Activated CD8-positive, alpha-beta memory T cell treated with anti-CD3 and anti-CD28 coated beads, Interleukin-2, amount 10 ng/mL, durations not matched to agents 7 days and 5 days (primary cell): Measurements from ENCODE around the gene NCMAP. TPM values are rescaled to one million over a fixed set of nuclear protein-coding genes. Genes with fewer than 3 reads are reported as not detected.

Experiments
- ATAC-seq: fragments of 150-1000 bp; cut with Tn5 transposase; one replicate; pipeline ENCODE4 v1.10.0; 2021; ENCODE audit warnings: moderate library complexity
- CTCF ChIA-PET: fragments of 350-600 bp; sonication (Branson Sonifier 250); formaldehyde crosslinking; loops from one replicate; lab custom pipeline; 2021; ENCODE audit warnings: antibody characterized with exemption; lab: Charles Lee
- DNase-seq: peaks from one replicate; pipeline ENCODE4 v3.0.0-alpha.2; 2020
- H3K27ac Mint-ChIP-seq: one replicate; pipeline ENCODE4 v1.8.0; 2021; ENCODE audit warnings: mild to moderate bottlenecking, mixed read lengths
- H3K27me3 Mint-ChIP-seq: one replicate; pipeline ENCODE4 v1.8.0; 2021; ENCODE audit warnings: mixed read lengths
- H3K36me3 Mint-ChIP-seq: one replicate; pipeline ENCODE4 v1.8.0; 2021; ENCODE audit warnings: mild to moderate bottlenecking, mixed read lengths
- H3K4me1 Mint-ChIP-seq: one replicate; pipeline ENCODE4 v1.8.0; 2021; ENCODE audit warnings: mixed read lengths
- H3K4me3 Mint-ChIP-seq: one replicate; pipeline ENCODE4 v1.8.0; 2021; ENCODE audit warnings: mild to moderate bottlenecking, moderate library complexity, mixed read lengths
- H3K9me3 Mint-ChIP-seq: one replicate; pipeline ENCODE4 v1.8.0; 2022; ENCODE audit warnings: low read depth, mixed read lengths
- total RNA-seq, 2 experiments: library from RNA; stranded (reverse); gene quantifications; one replicate each; pipeline ENCODE4 v1.2.3, GENCODE V29; 2021

Gene NCMAP
- total RNA-seq, 2 experiments from 2014 or later: not detected

- Mint-ChIP-seq H3K4me1 (peaks cover 10% of the 10 kb centered on the region), H3K27ac (no peak overlapping the region), H3K4me3 (no peak overlapping the region), H3K36me3 (no peaks in the 10 kb centered on the region), H3K27me3 (peaks cover 7% of the 10 kb centered on the region), H3K9me3 (no peaks in the 10 kb centered on the region)
- DNase-seq: no peak
- ATAC-seq: no peak
- CTCF ChIA-PET: interaction anchor here (1.5 to 3.2 kb wide), 12 partner anchors 10 to 394 kb away, joined by 3 to 34 read pairs (median 13); partner anchors contain the start of gene NIPAL3
Measured at GRCh38 chr1:24588573-24588972, 32.7 kb downstream of the NCMAP start.

DNA sequence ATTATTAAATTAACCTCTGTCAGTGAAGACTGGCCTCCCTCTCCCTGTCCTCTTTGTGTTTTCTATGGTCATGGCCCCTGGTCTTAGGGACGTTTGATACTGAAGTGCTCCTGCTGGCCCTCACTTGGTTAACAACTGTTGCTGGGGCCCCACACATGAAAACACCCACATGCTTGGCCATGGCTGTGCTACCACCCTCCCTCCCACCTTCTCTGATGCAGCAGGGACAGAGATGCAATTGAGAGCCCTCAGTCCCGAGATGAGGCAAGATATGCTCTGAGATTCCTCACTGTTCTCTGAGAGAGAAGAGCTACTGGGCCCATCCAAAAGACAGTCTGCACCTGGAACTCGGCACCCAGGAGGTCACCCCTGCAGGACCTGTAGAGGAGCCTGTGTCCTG, 33.3 kb downstream of the NCMAP start:
- CTCF ChIA-PET: interaction anchor here (1.2 to 2.2 kb wide), 2 partner anchors 47 to 198 kb away, joined by 4 to 7 read pairs; no protein-coding TSS in a partner anchor
- no peak for ATAC-seq

DNA sequence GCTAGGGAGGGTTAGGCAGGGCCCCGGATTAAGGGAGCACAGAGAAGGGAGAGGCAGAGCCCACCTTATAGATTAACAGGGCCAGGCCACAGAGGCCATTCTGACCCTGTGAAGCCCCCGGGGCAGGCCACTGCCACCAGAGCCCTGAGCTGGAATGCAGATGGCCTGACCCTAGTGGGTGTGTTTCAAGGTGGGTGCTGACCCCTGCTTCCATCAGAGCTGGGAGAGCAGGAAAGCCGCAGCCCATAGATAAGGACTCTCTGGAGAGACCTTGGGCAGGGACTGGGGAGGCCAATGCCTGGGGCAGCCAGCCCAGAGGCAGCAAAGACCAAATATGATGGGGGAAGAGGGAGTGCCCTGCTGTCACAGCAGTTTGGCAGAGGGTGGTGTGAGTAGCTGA, 35.9 kb downstream of the NCMAP start:
- Mint-ChIP-seq H3K27ac (no peak overlapping the region), H3K36me3 (no peaks in the 10 kb centered on the region), H3K4me1 (peaks cover 3% of the 10 kb centered on the region), H3K9me3 (no peaks in the 10 kb centered on the region), H3K4me3 (no peak overlapping the region), H3K27me3 (peaks cover 5% of the 10 kb centered on the region)
- CTCF ChIA-PET: interaction anchor here (0.8 kb wide), 1 partner anchor 47 kb away, joined by 3 read pairs; no protein-coding TSS in a partner anchor
- ATAC-seq: no peak
- DNase-seq: no peak

More for the DNA sequence above, 33.3 kb downstream of the NCMAP start:
- H3K27me3 Mint-ChIP-seq: peaks cover 7% of the 10 kb centered on the region
- no peak for DNase-seq
- no peaks in the 10 kb centered on the region for H3K9me3 Mint-ChIP-seq
- peaks cover 7% of the 10 kb centered on the region for H3K4me1 Mint-ChIP-seq
- no peak overlapping the region for H3K4me3 Mint-ChIP-seq
- no peaks in the 10 kb centered on the region for H3K36me3 Mint-ChIP-seq
- H3K27ac Mint-ChIP-seq: no peak overlapping the region

DNA sequence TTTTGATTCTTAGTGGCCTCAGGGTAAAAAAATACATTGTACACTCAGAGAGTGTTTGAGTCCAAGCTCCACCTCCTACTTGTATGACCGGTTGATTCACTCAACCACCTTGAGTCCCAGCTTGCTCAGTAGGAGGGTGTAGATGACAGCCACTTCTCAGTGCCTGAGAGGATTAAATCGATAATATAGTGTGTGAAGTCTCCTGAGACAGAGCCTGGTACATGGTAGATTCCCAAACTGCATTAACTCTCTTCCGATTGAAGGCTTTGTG, 38.4 kb downstream of the NCMAP start:
- DNase-seq (no peak), ATAC-seq (no peak)
- CTCF ChIA-PET: interaction anchor here (0.6 kb wide), 1 partner anchor 42 kb away, joined by 3 read pairs; no protein-coding TSS in a partner anchor
- Mint-ChIP-seq H3K27ac (no peak overlapping the region), H3K9me3 (no peaks in the 10 kb centered on the region), H3K36me3 (no peaks in the 10 kb centered on the region), H3K4me1 (no peaks in the 10 kb centered on the region), H3K27me3 (peaks cover 5% of the 10 kb centered on the region), H3K4me3 (no peak overlapping the region)

DNA sequence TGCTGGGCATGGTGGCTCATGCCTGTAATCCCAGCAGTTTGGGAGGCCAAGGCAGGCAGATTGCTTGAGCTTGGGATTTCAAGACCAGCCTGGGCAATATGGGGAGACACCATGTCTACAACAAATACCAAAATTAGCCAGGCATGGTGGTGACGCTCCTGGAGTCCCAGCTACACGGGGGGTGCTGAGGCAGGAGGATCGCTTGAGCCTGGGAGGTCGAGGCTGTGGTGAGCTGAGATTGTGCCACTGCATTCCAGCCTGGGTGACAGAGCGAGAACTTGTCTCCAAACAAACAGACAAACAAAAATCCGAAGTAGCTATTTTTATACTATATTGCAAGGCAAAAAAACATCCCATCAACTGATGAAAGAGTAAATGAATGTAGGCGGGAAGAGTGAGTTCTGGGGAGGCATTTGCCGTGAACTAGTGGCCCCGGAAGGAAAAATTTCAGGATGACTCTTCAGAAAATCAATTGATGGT, 40.6 kb downstream of the NCMAP start:
- DNase-seq: no peak
- Mint-ChIP-seq H3K27me3 (peaks cover 5% of the 10 kb centered on the region), H3K4me3 (no peak overlapping the region), H3K27ac (no peak overlapping the region), H3K36me3 (no peaks in the 10 kb centered on the region), H3K9me3 (no peaks in the 10 kb centered on the region), H3K4me1 (no peaks in the 10 kb centered on the region)
- CTCF ChIA-PET: interaction anchor here (0.8 to 1.2 kb wide), 4 partner anchors 9 to 398 kb away, joined by 3 to 4 read pairs (median 4); no protein-coding TSS in a partner anchor
- no peak for ATAC-seq

- CTCF ChIA-PET: interaction anchor here (2.3 kb wide), 1 partner anchor 12 kb away, joined by 9 read pairs; no protein-coding TSS in a partner anchor
- ATAC-seq (no peak), DNase-seq (no peak)
- no peak overlapping the region for H3K27ac Mint-ChIP-seq
- no peaks in the 10 kb centered on the region for H3K9me3 Mint-ChIP-seq
- no peaks in the 10 kb centered on the region for H3K36me3 Mint-ChIP-seq
- H3K4me3 Mint-ChIP-seq: no peak overlapping the region
- peaks cover 5% of the 10 kb centered on the region for H3K27me3 Mint-ChIP-seq
- H3K4me1 Mint-ChIP-seq: peaks cover 2% of the 10 kb centered on the region
Measured at GRCh38 chr1:24599265-24599664, 43.4 kb downstream of the NCMAP start.

GRCh38 chr1:24600551-24600950, 44.7 kb downstream of the NCMAP start:
- peaks cover 2% of the 10 kb centered on the region for H3K27me3 Mint-ChIP-seq
- no peaks in the 10 kb centered on the region for H3K9me3 Mint-ChIP-seq
- ATAC-seq (no peak), DNase-seq (no peak)
- peaks cover 2% of the 10 kb centered on the region for H3K4me1 Mint-ChIP-seq
- H3K27ac Mint-ChIP-seq: no peak overlapping the region
- H3K4me3 Mint-ChIP-seq: no peak overlapping the region
- no peaks in the 10 kb centered on the region for H3K36me3 Mint-ChIP-seq
- CTCF ChIA-PET: no interaction called here

- Mint-ChIP-seq H3K4me1 (peaks cover 2% of the 10 kb centered on the region), H3K36me3 (no peaks in the 10 kb centered on the region), H3K9me3 (no peaks in the 10 kb centered on the region), H3K4me3 (no peak overlapping the region), H3K27me3 (peaks cover 17% of the 10 kb centered on the region), H3K27ac (no peak overlapping the region)
- ATAC-seq (no peak), DNase-seq (no peak)
- CTCF ChIA-PET: interaction anchor here (1.1 to 4.8 kb wide), 2 partner anchors 18 to 215 kb away, joined by 3 to 16 read pairs; no protein-coding TSS in a partner anchor
Measured at GRCh38 chr1:24605534-24606295, 49.8 kb downstream of the NCMAP start.

GRCh38 chr1:24606296-24606605, 50.4 kb downstream of the NCMAP start:
- no peak overlapping the region for H3K4me3 Mint-ChIP-seq
- H3K36me3 Mint-ChIP-seq: no peaks in the 10 kb centered on the region
- ATAC-seq: no peak
- no peak overlapping the region for H3K27ac Mint-ChIP-seq
- no peaks in the 10 kb centered on the region for H3K9me3 Mint-ChIP-seq
- CTCF ChIA-PET: interaction anchor here (1.1 to 4.8 kb wide), 2 partner anchors 19 to 215 kb away, joined by 3 to 16 read pairs; no protein-coding TSS in a partner anchor
- H3K4me1 Mint-ChIP-seq: peaks cover 2% of the 10 kb centered on the region
- DNase-seq: no peak
- peaks cover 22% of the 10 kb centered on the region for H3K27me3 Mint-ChIP-seq

DNA sequence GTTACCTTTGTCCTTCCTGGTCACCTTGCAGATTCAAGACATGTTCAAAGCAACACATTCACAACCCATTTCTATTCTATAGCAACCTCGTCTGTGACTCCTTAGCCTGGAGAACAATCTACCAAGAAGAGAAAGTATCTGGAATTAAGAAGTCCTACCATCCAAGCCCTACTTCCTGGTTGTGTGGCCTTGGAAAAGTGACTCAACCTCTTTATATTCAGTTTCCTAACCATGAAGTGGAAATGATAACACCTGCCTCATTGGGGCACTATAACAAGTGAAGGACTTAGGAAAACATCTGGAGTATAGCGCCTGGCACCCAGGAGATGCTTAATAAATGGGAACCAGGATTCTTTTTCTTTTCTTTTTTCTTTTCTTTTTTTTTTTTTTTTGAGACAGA, 50.7 kb downstream of the NCMAP start:
- ATAC-seq (no peak), DNase-seq (no peak)
- H3K27ac Mint-ChIP-seq: no peak overlapping the region
- H3K27me3 Mint-ChIP-seq: peaks cover 26% of the 10 kb centered on the region
- no peaks in the 10 kb centered on the region for H3K36me3 Mint-ChIP-seq
- H3K4me3 Mint-ChIP-seq: no peak overlapping the region
- no peaks in the 10 kb centered on the region for H3K9me3 Mint-ChIP-seq
- H3K4me1 Mint-ChIP-seq: peaks cover 2% of the 10 kb centered on the region
- CTCF ChIA-PET: interaction anchor here (4.8 kb wide), 1 partner anchor 19 kb away, joined by 16 read pairs; no protein-coding TSS in a partner anchor

DNA sequence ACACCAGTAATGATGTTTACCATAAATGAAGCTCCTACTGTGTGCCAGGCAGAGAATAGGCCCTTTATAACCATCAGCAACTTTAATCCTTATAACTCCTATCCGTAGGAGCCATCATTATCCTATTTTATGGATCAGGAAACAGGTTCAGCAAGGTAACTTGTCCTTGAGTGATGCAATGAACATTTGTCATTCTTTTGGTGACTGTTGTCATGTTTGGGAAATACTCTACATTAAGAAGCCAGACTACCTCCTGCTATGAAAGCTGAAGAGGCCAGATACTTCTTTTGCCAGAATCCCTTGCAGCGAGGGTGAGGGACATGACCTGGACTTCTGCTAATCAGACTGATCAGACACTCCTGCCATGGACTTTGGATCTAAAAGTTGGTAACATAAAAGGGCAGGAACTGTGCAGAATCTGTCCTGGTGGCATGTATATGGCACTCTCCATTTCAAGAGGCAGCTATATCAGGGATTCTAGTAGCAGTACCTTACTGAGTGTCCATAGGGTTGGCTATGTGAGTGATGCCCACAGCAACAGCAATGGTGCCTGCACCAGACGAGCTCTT, 54.1 kb downstream of the NCMAP start:
- ATAC-seq (no peak), DNase-seq (no peak)
- no peaks in the 10 kb centered on the region for H3K36me3 Mint-ChIP-seq
- no peaks in the 10 kb centered on the region for H3K9me3 Mint-ChIP-seq
- no peaks in the 10 kb centered on the region for H3K4me1 Mint-ChIP-seq
- no peak overlapping the region for H3K4me3 Mint-ChIP-seq
- peaks cover 33% of the 10 kb centered on the region for H3K27me3 Mint-ChIP-seq
- CTCF ChIA-PET: interaction anchor here (0.8 to 2.6 kb wide), 3 partner anchors 23 to 595 kb away, joined by 3 to 14 read pairs (median 3); no protein-coding TSS in a partner anchor
- no peak overlapping the region for H3K27ac Mint-ChIP-seq

GRCh38 chr1:24619376-24619775, 63.5 kb downstream of the NCMAP start:
- no peaks in the 10 kb centered on the region for H3K4me1 Mint-ChIP-seq
- CTCF ChIA-PET: no interaction called here
- ATAC-seq: no peak

GRCh38 chr1:24620678-24621077, 64.8 kb downstream of the NCMAP start:
- CTCF ChIA-PET: interaction anchor here (1.2 to 1.5 kb wide), 2 partner anchors 79 to 205 kb away, joined by 3 to 4 read pairs; partner anchors contain the start of gene NIPAL3
- no peaks in the 10 kb centered on the region for H3K36me3 Mint-ChIP-seq

More at GRCh38 chr1:24619376-24619775, 63.5 kb downstream of the NCMAP start:
- H3K27ac Mint-ChIP-seq: no peak overlapping the region
- DNase-seq: no peak
- H3K27me3 Mint-ChIP-seq: peaks cover 56% of the 10 kb centered on the region
- H3K9me3 Mint-ChIP-seq: no peaks in the 10 kb centered on the region
- H3K4me3 Mint-ChIP-seq: no peak overlapping the region
- no peaks in the 10 kb centered on the region for H3K36me3 Mint-ChIP-seq

More at GRCh38 chr1:24620678-24621077, 64.8 kb downstream of the NCMAP start:
- Mint-ChIP-seq H3K4me3 (no peak overlapping the region), H3K27me3 (peaks cover 57% of the 10 kb centered on the region), H3K4me1 (no peaks in the 10 kb centered on the region), H3K27ac (no peak overlapping the region), H3K9me3 (no peaks in the 10 kb centered on the region)
- DNase-seq (no peak), ATAC-seq (no peak)
